NAMALWA (cell line): Measurements from ENCODE around the gene TPRA1.
"Not testable (repeated sequence)": the region's sequence is repeated elsewhere in the genome, so short reads cannot be mapped to it uniquely, and the experiment has no call there.

Experiments used
- DNase-seq: peaks from one replicate; pipeline ENCODE4 v3.0.0-alpha.2; 2015; ENCODE audit warnings: low spot score

The TPRA1 gene

DNA sequence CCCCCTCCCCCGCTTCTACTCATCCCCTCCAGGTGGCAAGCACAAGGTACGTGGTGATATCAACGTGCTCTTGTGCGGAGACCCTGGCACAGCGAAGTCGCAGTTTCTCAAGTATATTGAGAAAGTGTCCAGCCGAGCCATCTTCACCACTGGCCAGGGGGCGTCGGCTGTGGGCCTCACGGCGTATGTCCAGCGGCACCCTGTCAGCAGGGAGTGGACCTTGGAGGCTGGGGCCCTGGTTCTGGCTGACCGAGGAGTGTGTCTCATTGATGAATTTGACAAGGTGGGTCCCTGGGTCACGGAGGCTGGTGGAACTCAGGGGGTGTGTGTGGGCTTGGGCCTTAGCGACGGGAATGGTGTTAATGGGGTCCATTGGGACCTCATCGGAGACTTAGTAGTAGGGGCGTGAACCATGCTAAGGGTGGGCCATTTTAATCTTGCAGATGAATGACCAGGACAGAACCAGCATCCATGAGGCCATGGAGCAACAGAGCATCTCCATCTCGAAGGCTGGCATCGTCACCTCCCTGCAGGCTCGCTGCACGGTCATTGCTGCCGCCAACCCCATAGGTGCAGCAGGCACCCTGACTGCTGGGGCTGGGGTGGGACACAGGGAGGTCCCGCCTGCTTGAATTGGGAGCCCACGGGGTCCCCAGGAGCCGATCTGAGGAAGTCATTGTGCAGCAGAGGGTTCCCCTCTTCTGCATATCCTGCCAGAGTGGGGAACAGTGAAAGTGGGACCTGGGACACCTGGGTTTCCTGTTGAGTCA lies 26.5 kb upstream of the TPRA1 start:
- no peak for DNase-seq

DNA sequence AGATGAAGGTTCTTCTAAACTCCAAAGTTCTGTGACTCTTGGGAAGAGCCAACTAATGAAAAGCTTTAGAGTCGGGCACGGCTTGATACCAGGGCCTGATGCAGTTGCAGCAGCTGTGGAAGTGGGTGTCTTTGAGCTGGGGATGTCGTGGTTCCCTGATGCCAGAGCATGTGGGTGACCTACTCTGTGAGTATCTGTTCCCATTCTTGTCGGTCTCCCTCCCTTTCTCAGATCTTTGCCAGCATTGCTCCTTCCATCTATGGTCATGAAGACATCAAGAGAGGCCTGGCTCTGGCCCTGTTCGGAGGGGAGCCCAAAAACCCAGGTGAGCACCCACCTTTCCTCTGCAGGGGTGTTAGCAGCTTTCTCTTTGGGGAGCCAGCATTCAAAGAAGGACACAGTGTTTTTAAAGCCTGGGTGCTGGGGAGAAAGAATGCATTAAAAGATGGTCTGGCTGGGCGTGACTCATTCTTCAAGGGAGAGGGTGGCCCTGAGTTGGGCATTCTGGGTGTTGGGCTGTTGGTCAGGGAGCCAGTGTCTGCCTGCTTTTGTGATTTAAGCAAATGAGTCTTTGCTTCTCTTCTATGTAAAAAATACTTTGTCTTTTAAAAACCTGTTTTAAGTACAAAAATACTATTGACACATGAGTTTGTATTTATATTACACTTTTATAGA lies 25.2 kb upstream of the TPRA1 start:
- no peak for DNase-seq

DNA sequence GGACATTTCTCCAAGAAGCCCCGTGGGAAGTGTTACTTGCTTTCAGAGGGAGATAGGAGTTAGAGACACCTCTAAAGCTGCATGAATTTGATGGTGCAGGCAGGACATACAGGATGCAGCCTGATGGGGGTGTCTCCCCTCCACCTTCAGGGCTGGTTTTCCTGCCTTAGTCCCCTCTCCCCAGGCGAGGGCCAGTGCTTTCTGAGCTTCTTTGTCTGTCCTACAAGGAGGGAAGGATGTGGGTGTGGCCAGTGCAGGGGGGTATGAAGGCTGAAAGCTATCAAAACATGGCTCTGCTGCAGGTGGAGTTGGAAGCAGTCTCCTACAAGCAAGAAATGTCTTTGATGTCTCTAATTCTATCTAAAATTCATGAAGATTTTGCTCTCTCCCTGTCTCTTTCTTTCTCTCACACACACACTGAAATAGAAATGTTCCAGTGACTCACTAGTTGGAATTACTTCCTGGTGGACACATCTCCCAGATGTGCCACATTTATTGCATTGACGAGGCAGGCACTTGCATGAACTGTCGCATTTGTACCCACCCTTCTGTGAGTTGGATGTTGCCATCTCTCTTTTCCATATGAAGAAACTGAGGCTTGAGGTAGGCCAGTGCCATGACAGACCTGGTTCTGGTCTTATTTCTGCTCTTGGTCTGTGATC lies 24.5 kb upstream of the TPRA1 start:
- DNase-seq = no peak

DNA sequence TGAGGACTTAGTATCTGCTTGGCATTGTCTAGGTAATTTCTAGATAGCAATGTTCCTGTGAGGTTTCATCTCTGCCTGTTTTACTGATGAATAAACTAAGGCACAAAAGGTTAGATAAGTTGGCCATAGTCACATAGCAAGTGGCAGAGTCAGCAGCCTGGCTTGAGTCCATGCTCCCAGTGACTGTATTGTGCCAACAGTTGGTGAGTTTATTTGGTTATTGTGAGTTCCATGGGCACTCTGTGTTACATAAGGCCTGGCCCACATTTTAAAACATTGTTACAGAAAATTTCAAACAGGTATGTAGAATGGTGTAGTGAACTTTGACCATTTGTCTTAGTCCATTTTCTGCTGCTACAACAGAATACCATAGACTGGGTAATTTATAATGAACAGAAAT lies 22.9 kb upstream of the TPRA1 start:
- DNase-seq = no peak

DNA sequence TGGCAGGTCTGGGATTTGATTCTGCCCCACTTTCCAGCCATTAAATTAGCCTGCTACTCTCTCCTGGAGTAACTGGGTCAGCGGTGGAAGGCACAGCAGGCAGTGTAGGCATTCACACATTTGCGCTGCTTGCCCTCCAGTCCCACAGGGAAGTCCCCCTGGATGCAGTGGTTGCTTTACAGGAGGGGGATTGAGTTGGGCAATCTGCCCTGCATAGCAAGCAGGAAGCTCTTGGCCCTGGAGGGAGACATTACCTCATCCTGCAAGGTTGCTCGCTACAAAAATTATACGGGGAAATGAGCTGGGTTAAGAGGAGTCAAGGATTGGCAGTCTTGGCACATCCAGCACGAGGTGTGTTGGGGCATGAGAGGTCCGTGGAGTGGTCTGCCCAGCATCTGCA lies 22.4 kb upstream of the TPRA1 start:
- DNase-seq = no peak

DNA sequence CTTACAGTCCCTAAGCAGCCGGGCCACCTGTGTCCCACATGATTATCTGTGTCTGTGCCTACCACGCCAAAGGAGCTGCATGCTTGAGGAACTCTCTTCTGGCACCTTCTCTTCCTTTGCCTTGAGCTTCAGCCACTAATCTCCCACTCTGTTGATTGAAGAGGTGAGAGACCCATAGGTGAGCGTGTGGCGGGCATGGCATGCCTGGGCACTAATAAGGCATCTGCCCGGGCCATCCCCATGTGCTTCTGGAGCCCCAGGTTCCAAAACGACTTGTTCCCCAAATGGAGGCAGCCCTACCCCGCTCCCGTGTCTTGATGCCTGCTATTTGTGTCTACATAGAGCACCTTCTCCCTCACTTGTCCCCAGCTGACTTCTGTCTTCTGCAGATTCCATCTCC lies 20.7 kb upstream of the TPRA1 start:
- DNase-seq = no peak

DNA sequence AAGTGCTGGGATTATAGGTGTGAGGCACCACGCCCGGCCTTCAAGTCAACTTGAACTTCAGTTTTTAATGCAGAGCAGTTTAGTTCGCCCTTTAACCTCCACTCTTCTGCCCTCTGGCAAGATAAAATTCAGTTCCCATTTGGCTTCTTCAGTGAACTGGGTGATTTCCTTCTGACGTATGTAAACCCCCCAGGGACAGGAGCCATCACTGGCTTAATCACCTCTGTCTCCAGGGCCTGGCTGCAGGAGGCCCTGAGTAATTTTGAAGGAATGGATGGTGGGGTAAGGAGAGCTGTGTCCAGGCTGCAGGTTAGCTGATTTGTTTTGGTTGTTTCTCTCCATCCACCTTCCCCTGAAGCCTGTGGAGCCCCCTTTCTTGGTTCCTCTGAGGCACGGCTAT lies 19.6 kb upstream of the TPRA1 start:
- no peak for DNase-seq

DNA sequence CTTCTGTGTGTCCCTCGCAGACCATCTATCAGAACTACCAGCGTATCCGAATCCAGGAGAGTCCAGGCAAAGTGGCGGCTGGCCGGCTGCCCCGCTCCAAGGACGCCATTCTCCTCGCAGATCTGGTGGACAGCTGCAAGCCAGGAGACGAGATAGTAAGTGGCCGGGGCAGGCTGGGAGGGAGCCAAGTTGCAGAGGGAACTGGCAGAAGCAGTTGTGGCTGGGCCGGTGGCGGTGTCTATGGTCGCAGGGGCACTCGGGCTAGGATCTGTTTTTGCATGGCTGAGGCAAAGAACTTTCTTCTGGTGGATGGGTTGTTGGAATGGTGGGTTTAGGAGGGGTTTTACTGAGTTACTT lies 17.8 kb upstream of the TPRA1 start:
- no peak for DNase-seq

DNA sequence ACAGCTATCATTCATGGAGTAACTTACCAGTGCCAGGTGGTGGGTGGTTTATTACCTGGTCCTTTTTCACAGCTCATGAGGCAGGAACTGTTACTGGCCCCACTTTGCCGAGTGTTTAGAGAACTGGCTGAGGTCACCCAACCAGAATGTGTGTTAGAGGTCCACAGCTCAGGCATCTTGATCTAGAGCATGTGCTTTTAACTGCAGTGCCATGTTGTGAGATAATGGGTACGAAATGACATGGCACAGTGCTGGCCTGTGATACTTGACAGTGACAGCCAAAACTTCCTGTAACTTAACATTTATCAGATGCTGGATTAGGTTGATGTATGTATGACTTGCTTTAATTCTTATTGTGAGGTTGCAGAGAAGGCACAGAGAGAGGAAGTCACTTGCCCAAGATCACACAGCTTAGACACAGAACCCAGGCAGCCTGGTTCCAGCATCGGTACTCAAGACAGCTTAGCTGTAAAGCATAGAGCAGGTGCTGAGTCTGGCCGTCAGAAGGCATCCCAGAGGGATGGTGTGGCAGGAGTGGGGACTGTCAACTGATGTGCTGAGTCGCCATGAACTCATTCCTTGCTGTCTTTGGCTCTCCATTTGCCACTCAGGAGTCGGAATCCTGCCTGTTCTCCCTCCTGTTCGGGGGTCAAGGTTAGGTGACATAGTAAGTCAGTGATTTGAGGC lies 17.3 kb upstream of the TPRA1 start:
- no peak for DNase-seq

DNA sequence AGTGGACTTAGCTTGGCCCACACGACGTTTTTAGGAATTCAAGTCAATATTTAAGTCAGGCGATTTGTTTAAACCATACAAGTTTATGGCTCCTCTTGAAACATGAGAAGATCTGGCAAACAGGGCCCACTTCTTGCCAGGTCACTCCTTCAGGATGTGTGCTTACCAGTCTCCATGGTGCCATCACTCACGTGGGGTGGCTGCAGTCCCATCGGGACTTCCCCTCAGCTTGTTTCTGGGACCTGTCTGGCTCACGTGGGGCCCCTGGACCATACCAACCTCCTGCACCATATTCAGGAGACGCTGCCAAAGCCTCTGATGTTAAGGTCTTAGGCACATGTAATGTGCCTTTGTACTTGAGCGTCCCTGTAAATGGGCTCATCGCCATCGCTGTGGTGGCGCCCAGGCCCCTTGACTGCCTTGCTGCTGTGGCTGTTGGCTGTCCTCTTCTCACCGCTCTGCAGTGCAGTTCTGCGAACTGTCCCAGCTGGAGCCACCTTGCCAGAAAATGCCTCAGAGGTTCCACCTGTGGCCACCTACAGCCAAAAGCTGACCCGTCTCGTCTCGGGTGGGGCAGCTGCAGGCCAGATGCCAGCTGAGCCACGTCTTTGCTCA lies 16.6 kb upstream of the TPRA1 start:
- no peak for DNase-seq

DNA sequence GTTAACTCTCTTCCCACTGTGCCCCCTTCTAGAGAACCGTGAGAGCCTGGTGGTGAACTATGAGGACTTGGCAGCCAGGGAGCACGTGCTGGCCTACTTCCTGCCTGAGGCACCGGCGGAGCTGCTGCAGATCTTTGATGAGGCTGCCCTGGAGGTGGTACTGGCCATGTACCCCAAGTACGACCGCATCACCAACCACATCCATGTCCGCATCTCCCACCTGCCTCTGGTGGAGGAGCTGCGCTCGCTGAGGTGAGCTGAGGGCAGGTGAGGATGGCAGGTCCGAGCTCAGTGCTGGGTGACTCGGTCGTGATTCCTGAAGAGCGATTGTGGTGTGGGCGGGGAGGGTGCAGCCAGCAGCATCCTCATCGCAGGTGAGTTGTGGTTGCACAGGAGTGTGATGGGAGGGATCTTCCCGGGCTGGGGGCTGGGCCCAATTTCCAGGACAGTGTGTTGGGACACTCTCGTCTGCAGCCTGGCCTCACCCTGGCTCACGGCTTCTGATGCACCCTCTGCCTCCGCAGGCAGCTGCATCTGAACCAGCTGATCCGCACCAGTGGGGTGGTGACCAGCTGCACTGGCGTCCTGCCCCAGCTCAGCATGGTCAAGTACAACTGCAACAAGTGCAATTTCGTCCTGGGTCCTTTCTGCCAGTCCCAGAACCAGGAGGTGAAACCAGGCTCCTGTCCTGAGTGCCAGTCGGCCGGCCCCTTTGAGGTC lies 15.7 kb upstream of the TPRA1 start:
- no peak for DNase-seq

DNA sequence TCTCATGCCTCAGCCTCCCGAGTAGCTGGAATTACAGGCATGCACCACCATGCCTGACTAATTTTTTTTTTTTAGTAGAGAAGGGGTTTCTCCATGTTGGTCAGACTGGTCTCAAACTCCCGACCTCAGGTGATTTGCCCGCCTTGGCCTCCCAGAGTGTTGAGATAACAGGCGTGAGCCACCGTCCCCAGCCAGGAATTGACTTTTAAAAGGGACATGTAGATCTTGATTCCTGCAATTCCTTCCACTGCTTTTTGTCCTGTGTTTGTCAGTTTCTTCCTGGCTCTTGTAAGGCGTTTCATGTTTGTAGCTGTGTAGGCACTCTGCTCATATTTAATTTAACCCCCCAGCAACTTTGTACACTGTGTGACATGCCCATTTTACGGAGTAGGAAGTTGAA lies 15.0 kb upstream of the TPRA1 start:
- DNase-seq = not testable (repeated sequence)

DNA sequence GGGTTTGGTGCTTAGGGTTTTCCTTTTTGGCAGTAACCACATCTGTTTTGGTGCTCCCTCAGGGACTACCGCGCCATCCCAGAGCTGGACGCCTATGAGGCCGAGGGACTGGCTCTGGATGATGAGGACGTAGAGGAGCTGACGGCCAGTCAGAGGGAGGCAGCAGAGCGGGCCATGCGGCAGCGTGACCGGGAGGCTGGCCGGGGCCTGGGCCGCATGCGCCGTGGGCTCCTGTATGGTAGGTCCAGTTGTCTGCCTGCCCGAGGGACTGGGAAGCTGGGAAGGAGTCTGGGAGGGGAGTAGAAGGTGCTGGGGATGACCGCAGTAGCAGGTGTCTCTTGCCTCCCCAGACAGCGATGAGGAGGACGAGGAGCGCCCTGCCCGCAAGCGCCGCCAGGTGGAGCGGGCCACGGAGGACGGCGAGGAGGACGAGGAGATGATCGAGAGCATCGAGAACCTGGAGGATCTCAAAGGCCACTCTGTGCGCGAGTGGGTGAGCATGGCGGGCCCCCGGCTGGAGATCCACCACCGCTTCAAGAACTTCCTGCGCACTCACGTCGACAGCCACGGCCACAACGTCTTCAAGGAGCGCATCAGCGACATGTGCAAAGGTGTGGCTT lies 14.1 kb upstream of the TPRA1 start:
- no peak for DNase-seq

DNA sequence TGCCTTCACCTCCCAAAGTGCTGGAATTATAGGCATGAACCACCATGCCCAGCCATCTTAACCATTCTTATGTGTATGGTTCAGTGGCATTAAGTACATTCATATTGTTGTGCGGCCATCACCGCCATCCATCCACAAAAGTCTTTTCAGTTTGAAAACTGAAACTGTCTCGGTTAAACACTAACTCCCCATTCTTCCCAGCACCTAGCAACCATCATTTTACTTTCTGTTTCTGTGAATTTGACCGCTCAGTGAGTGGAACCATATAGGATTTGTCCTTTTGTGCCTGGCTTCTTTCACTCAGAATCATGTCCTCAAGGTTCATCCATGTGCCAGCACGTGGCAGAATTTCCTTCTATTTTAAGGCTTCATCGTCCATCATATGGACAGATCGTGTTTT lies 13.5 kb upstream of the TPRA1 start:
- DNase-seq = no peak

DNA sequence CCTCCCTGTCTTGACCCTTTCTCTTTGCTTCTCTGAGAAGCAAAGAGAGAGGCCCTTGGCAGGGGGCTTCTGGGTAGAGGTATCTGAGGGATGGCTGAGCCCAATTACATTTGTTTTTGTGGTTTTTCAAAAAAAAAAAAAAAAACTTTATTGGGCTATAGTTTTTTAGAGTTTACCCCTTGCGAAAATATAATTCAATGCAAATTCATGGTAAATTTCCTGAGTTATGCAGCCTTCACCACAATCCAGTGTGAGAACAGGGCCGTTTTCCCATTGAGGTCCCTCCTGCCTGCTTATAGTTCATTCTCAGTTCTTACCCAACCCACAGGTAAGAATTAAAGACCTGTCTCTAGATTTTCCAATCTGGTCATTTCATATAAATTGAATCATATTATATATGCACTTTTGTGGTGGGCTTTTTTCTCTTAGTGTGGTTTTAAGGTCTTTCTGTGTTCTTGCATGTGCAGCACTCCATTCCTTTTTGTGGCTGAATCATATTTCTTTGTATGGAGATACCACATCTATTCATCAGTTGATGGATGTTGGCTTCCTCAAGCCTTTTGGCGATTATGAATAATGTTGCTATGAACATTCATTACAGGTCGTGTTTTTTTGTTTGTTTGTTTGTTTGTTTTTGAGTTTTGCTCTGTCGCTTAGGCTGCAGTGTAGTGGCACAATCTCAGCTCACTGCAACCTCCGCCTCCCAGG lies 10.4 kb upstream of the TPRA1 start:
- no peak for DNase-seq

DNA sequence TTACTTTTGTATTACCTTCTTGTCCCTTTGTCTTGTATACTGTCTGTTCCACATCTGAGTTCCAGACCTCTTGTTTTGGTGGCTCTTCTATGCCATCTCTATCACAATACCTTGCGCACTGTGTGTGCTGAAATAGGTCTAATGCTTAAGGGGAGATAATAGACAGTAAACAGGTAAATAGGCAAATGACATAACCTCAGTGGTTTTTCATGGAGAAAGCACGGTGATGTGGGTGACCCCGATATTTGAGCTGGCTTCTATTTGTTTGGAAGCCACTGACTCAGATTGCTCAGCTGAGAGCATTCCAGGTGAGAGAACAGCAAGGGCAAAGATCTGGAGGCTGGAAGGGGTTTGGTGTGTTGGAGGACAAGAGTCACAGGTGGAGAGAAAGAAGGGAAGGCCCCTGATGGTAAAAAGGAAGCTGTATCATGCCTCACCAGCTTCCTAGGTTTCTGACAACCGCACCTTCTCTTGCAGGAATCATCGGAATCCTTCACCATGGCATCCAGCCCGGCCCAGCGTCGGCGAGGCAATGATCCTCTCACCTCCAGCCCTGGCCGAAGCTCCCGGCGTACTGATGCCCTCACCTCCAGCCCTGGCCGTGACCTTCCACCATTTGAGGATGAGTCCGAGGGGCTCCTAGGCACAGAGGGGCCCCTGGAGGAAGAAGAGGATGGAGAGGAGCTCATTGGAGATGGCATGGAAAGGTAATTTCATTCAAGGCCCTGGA lies 8.5 kb upstream of the TPRA1 start:
- no peak for DNase-seq

DNA sequence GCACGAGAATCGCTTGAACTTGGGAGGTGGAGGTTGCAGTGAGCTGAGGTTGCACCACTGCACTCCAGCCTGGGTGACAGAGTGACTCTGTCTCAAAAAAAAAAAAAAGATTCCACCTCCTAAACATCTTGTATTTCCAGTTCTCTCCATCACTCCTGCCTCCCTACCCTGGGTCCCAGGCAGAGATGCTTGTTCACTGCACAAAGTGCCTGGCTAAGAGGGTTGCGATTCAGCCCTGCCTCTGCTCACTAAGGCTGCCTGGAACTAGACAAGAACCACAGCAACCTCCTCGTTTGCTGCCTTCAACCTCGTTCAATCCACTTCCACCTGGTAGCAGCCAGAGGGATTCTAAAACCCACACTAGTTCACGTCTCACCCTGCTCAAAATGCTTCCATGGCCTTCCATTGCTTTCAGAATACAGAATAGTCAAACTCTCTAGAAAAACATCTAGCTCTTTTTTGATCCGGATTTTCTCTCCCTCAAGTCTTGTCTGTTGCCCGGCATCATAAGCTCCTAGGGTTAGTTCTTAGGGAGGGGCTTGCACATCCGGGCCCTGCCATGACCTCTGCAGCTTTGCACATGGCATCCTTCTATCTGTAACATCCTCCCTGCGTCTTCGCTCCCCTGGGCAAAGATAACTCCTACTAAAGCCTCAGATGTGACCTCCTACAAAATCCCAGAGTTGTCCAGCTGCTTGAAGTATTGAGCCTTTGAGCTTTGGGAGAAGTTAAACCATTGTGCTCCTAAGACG lies 6.7 kb upstream of the TPRA1 start:
- DNase-seq = peak; percentile 57

DNA sequence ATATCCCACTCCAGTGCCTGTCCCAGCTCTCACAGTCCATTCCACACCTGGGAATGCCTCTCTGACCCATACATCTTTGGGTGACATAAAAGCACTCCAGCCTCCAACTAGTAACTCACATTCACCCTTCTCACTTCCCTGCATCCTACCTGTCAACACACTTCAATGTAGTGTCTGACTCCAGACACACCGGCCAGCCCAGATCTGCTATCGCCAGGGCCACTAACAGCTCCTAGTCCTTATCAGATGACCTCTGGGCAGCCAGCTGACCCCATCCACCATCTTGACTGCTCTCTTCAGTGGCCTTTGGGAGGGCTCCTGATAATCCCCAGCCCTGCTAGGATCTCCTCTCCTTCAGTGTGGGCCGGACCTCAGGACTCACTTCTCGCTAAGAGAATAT lies 4.8 kb upstream of the TPRA1 start:
- DNase-seq = no peak

DNA sequence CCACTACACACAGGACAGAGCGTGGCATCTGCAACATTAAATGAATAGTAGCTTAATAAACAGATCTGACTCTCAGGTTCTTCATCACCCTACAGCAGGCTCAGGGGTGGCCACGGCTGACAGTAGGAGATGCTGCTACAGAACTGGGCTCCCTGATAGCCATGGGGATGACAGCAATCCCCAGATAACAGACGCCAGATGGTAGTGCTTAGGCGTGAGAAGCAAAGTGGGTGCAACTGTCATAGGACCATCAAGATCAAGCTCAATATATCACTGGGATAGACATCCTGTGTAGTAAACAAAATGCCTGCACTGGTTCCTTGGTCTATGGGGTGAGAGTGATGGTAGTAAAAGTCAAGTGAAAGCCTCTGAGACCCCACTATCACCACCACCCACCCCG lies 2.6 kb upstream of the TPRA1 start:
- no peak for DNase-seq
